CD4-positive, CD25-positive, alpha-beta regulatory T cell (primary cell): ENCODE results near the gene DDX11. TPM values are rescaled to one million over a fixed set of nuclear protein-coding genes. Genes with fewer than 3 reads are reported as not detected.
"Not testable (repeated sequence)": the region's sequence is repeated elsewhere in the genome, so short reads cannot be mapped to it uniquely, and the experiment has no call there.

Source experiments
- ATAC-seq, 2 donors: fragments of 150-1000 bp; cut with Tn5 transposase; one replicate each; pipeline ENCODE4 v1.10.0; 2021; ENCODE audit warnings: low read depth in 2 of 2, moderate number of reproducible peaks in 2 of 2, moderate library complexity in 1 of 2
- DNase-seq, 3 donors: peaks; one replicate each; pipeline versions ENCODE4 v3.0.0 to v3.0.0-alpha.2; 2012 to 2022; ENCODE audit warnings: mixed read lengths in 1 of 3
- H3K27ac ChIP-seq: one replicate; pipeline ENCODE4 v1.7.0; 2013; ENCODE audit warnings: mild to moderate bottlenecking, low read length; ENCODE audit not compliant: insufficient read depth, poor library complexity, severe bottlenecking
- H3K27me3 ChIP-seq: one replicate; pipeline ENCODE4 v1.7.0; 2013; ENCODE audit warnings: low read length; ENCODE audit not compliant: control insufficient read depth, insufficient read depth
- H3K36me3 ChIP-seq: one replicate; pipeline ENCODE4 v1.7.0; 2013; ENCODE audit warnings: mild to moderate bottlenecking, low read length, moderate library complexity; ENCODE audit not compliant: control insufficient read depth, insufficient read depth
- H3K4me1 ChIP-seq: 2 replicates; pipeline ENCODE4 v1.7.0; 2013; ENCODE audit warnings: mild to moderate bottlenecking, low read length; ENCODE audit not compliant: insufficient read depth, control insufficient read depth, poor library complexity, severe bottlenecking
- H3K4me3 ChIP-seq: one replicate; pipeline ENCODE4 v1.7.0; 2013; ENCODE audit warnings: low read depth, mild to moderate bottlenecking, low read length, moderate library complexity
- H3K9me3 ChIP-seq, 2 experiments: 1 replicate in 1 of 2; 2 replicates in 1 of 2; pipeline ENCODE4 v1.7.0; 2013; ENCODE audit warnings: low read length in 2 of 2, mild to moderate bottlenecking in 1 of 2, moderate library complexity in 1 of 2; ENCODE audit not compliant: control insufficient read depth in 2 of 2
- H3K27ac Mint-ChIP-seq, 3 donors: one replicate each; pipeline ENCODE4 v1.8.0; 2020 to 2022; ENCODE audit warnings: mild to moderate bottlenecking in 3 of 3, mixed read lengths in 3 of 3, moderate library complexity in 2 of 3
- H3K27me3 Mint-ChIP-seq: one replicate; pipeline ENCODE4 v1.8.0; 2022; ENCODE audit warnings: mild to moderate bottlenecking, mixed read lengths
- H3K36me3 Mint-ChIP-seq: one replicate; pipeline ENCODE4 v1.8.0; 2020; ENCODE audit warnings: mixed read lengths
- H3K4me1 Mint-ChIP-seq, 4 donors: one replicate each; pipeline ENCODE4 v1.8.0; 2020 to 2022; ENCODE audit warnings: mixed read lengths in 4 of 4, mild to moderate bottlenecking in 1 of 4
- H3K4me3 Mint-ChIP-seq, 4 donors: one replicate each; pipeline ENCODE4 v1.8.0; 2020 to 2022; ENCODE audit warnings: mild to moderate bottlenecking in 4 of 4, mixed read lengths in 4 of 4, moderate library complexity in 3 of 4
- H3K9me3 Mint-ChIP-seq, 7 donors: one replicate each; pipeline ENCODE4 v1.8.0; 2020 to 2022; ENCODE audit warnings: mixed read lengths in 7 of 7, mild to moderate bottlenecking in 3 of 7, moderate library complexity in 2 of 7
- polyA plus RNA-seq, 4 donors: library from polyadenylated mRNA; unstranded; fragments of 300-500 nt; fragmentation: Illumina TruSeq; gene quantifications; one replicate each; pipeline ENCODE4 v1.2.3, GENCODE V29; 2021
- total RNA-seq: library from RNA; stranded (reverse); gene quantifications from one replicate; pipeline ENCODE4 v1.2.3, GENCODE V29; 2022

The DDX11 gene
- total and polyA plus RNA-seq, 5 donors from 2014 or later: 3.1 to 135 (median 9.4) TPM

DNA sequence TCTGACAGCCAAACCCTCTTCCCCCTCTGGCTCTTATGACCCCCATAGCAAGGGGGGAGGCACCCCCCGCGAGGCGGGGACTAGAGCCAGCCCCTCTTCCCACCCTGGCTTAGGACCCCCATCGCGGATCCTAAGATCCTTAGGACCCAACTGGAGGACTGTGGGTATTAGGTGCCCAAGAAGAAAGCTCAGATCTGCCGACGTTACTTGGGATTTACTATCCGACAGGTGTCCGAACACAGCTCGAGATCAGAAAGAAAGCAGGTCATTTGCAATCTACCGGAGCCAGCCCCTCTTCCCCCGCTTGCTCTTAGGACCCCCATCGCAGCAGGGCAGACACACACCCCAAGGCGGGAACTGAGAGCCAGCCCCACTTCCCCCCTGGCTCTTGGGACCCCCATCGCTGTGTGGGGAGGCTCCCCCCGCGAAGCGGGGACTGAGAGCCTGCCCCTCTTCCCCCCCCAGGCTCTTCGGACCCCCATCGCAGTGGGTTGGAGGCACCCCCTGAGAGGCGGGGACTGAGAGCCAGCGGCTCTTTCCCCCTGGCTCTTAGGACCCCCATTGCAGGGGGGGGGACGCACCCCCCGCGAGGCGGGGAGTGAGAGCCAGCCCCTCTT is 46.8 kb downstream of the DDX11 start:
- Mint-ChIP-seq H3K9me3 (no peaks in the 10 kb centered on the region), H3K36me3 (no peaks in the 10 kb centered on the region), H3K4me1 (peaks cover 0 to 10% (median 3%) of the 10 kb centered on the region in 4 donors), H3K4me3 (no peak overlapping the region), H3K27ac (no peak overlapping the region), H3K27me3 (peaks cover 15% of the 10 kb centered on the region)
- Histone ChIP-seq H3K4me1 (peaks cover 28% of the 10 kb centered on the region), H3K27ac (no peak overlapping the region), H3K27me3 (peaks cover 4% of the 10 kb centered on the region), H3K36me3 (no peaks in the 10 kb centered on the region), H3K4me3 (no peak overlapping the region), H3K9me3 (no peaks in the 10 kb centered on the region)
- ATAC-seq: no peak
- DNase-seq: no peak

DNA sequence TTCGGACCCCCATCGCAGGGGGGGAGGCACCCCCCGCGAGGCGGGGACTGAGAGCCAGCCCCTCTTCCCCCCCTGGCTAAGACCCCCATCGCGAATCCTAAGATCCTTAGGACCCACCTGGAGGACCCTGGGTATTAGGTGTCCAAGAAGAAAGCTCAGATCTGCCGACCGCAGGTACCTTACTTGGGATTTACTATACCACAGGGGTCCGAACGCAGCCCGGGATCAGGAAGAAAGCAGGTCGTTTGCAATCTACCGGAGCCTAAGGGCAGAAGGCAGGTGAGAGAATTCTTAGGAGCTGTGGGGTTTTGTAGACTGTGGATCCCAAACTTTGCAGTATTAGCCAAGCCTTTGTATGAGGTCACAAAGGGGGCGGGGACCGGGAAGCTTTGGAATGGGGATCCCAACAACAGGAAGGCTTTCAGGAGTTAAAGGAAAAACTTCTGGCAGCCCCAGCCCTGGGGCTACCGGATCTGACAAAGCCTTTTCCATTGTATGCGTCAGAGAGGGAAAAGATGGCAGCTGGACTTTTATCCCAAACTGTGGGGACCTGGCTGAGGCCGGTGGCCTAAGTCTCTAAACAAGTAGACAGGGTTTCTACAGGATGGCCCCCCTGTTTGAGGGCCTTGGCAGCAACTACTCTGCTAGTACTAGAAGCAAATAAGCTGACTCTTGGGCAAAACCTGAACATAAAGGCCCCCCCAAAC is 47.5 kb downstream of the DDX11 start:
- Mint-ChIP-seq H3K4me1 (peaks cover 0 to 10% (median 3%) of the 10 kb centered on the region in 4 donors), H3K27me3 (peaks cover 13% of the 10 kb centered on the region)
- H3K4me1 ChIP-seq: peaks cover 28% of the 10 kb centered on the region
- H3K36me3 ChIP-seq, H3K9me3 ChIP-seq, H3K27me3 ChIP-seq, H3K4me3 ChIP-seq, H3K4me3 Mint-ChIP-seq, ATAC-seq, DNase-seq, H3K27ac ChIP-seq, H3K9me3 Mint-ChIP-seq, H3K27ac Mint-ChIP-seq, H3K36me3 Mint-ChIP-seq: not testable (repeated sequence)

DNA sequence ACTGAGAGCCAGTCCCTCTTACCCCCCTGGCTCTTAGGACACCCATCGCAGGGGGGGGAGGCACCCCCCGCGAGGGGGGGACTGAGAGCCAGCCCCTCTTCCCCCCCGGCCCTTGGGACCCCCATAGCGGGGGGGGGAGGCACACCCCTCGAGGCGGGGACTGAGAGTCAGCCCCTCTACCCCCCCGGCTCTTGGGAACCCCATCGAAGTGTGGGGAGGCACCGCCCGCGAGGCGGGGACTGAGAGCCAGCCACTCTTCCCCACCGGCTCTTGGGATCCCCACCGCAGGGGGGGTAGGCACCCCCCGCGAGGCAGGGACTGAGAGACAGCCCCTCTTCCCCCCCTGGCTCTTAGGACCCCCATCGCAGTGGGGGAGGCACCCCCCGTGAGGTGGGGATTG is 48.8 kb downstream of the DDX11 start:
- Mint-ChIP-seq H3K36me3 (no peaks in the 10 kb centered on the region), H3K4me1 (peaks cover 0 to 6% (median 1%) of the 10 kb centered on the region in 4 donors), H3K9me3 (no peaks in the 10 kb centered on the region), H3K27ac (no peak overlapping the region), H3K4me3 (no peak overlapping the region), H3K27me3 (no peaks in the 10 kb centered on the region)
- ATAC-seq (no peak), DNase-seq (no peak)
- Histone ChIP-seq H3K27ac (no peak overlapping the region), H3K27me3 (no peaks in the 10 kb centered on the region), H3K36me3 (no peaks in the 10 kb centered on the region), H3K4me3 (no peak overlapping the region), H3K9me3 (no peaks in the 10 kb centered on the region), H3K4me1 (peaks cover 20% of the 10 kb centered on the region)

DNA sequence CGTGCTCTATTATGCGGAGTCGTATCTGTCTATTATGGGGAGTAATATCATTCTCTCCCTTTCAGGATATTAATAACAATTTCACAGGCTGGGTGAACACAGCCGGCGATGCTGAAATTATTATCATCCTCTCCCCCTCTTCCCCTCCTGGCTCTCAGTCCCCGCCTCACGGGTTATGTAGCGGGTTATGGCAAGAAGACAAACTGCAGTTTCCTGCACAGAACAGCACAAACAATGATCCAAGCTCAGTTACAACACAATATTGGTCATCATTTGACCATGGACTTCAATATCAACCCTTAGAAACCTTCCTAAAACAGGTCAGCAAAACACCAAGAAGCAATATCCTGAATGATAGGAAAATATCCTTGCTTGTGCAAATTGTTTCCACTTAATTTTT is 50.5 kb downstream of the DDX11 start:
- not testable (repeated sequence) for H3K27ac ChIP-seq, H3K27ac Mint-ChIP-seq, H3K36me3 Mint-ChIP-seq, H3K9me3 ChIP-seq, H3K36me3 ChIP-seq, H3K4me3 ChIP-seq, H3K27me3 ChIP-seq, DNase-seq, H3K4me3 Mint-ChIP-seq, H3K9me3 Mint-ChIP-seq, ATAC-seq, H3K4me1 Mint-ChIP-seq, H3K27me3 Mint-ChIP-seq, H3K4me1 ChIP-seq

DNA sequence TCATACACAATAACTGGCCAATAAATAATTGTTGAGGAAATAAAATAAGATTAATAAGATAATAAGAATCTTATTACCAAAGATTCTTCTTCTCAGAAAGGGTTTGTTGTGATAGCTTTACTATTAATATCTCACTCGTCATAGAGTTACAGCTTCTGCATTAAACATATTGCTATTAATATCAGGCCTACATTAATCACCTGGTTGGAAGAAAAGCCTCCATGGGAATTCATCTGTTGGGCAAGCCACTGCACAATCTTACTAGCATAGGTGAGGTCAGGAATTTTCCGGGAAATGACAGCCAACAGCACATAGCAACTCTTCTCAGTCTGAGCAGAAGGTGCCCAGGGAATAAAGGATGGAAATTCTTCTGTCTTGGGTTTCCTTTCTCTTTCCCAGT is 51.5 kb downstream of the DDX11 start:
- not testable (repeated sequence) for H3K4me1 ChIP-seq, H3K9me3 ChIP-seq, H3K4me3 ChIP-seq, ATAC-seq, H3K27ac ChIP-seq, H3K36me3 ChIP-seq, H3K9me3 Mint-ChIP-seq, H3K27ac Mint-ChIP-seq, H3K27me3 ChIP-seq, DNase-seq, H3K4me3 Mint-ChIP-seq, H3K4me1 Mint-ChIP-seq, H3K36me3 Mint-ChIP-seq
- H3K27me3 Mint-ChIP-seq: peaks cover 10% of the 10 kb centered on the region

DNA sequence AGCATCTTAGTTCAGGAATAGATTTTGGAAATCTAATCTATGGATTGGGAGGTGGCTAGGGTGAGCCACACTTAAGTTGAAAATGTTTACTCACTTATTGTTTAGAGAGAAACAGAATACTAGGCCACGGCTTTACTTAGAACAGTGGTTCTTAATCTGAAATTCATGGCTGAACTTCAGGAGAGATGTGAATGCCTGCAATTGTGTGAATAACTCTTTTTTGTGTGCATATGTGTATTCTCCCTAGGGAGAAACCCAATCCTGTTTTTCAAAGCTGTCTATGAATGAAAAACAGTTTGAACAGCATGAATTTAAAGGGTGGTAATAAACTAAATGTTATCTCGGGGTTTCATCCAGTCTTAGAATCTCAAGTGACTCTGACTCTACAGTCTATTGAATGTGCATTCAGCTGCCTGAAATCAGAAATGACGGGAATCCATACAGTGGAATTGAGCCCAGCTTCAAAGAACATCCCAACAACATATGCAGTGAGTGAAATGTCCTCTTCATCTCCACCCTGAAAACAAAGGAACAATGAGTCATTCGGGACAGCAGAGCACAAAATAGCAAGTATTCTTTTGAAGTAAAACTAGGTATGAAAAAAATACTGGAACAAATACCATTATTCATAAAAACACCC is 53.7 kb downstream of the DDX11 start:
- H3K36me3 Mint-ChIP-seq, H3K9me3 ChIP-seq, H3K9me3 Mint-ChIP-seq, ATAC-seq, H3K27me3 ChIP-seq, H3K27ac Mint-ChIP-seq, DNase-seq, H3K4me1 ChIP-seq, H3K4me3 ChIP-seq, H3K27ac ChIP-seq, H3K36me3 ChIP-seq, H3K4me1 Mint-ChIP-seq, H3K4me3 Mint-ChIP-seq: not testable (repeated sequence)
- H3K27me3 Mint-ChIP-seq: peaks cover 15% of the 10 kb centered on the region

DNA sequence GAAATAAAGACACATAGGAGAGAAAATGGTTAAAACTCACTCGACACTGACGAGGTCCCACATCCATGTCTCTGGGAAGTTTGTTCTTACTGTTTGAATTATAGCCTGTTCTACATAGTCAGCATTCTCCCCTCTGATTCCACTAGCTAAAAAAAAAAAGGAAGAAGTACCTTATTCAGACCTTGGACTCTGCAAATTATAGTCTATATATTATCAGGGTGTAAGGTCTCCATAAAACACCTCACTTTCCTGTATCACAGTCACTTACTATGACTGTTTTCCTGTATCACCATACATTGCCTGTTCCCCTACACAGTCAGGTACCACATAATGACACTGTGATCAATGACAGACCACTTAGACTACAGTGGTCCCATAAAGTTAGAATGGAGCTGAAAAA is 62.9 kb downstream of the DDX11 start:
- H3K27ac ChIP-seq, H3K27me3 Mint-ChIP-seq, H3K27ac Mint-ChIP-seq, H3K36me3 Mint-ChIP-seq, DNase-seq, H3K4me1 ChIP-seq, H3K27me3 ChIP-seq, H3K4me1 Mint-ChIP-seq, H3K9me3 ChIP-seq, ATAC-seq, H3K4me3 ChIP-seq, H3K4me3 Mint-ChIP-seq, H3K36me3 ChIP-seq: not testable (repeated sequence)
- peaks cover 0 to 16% (median 4%) of the 10 kb centered on the region in 7 donors for H3K9me3 Mint-ChIP-seq

DNA sequence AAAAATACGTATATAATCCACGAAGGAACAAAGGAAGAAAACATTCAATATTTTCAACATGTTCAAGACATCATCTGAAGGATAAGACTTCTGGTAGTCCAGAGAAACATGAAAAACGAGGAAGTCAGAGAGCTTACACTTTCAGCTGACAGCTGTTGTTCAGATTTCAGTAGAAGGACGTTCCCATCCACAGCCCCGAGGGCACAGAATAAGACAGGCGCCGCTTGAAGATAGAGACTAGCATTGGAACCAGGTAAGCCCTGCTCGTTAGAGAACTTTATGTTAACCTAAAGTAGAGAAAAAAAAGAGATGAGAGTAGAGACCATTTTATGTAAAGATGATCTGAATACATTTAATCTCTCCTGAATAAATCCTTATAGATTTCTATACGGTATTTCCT is 71.1 kb downstream of the DDX11 start:
- not testable (repeated sequence) for H3K4me3 Mint-ChIP-seq, H3K27ac ChIP-seq, ATAC-seq, H3K27ac Mint-ChIP-seq, H3K27me3 Mint-ChIP-seq, H3K4me1 ChIP-seq, H3K4me1 Mint-ChIP-seq, H3K36me3 Mint-ChIP-seq, H3K9me3 ChIP-seq, DNase-seq, H3K4me3 ChIP-seq, H3K27me3 ChIP-seq, H3K36me3 ChIP-seq
- peaks cover 0 to 10% (median 2%) of the 10 kb centered on the region in 7 donors for H3K9me3 Mint-ChIP-seq
